ENCODE data around the gene FBXL14.

Gene FBXL14

DNA sequence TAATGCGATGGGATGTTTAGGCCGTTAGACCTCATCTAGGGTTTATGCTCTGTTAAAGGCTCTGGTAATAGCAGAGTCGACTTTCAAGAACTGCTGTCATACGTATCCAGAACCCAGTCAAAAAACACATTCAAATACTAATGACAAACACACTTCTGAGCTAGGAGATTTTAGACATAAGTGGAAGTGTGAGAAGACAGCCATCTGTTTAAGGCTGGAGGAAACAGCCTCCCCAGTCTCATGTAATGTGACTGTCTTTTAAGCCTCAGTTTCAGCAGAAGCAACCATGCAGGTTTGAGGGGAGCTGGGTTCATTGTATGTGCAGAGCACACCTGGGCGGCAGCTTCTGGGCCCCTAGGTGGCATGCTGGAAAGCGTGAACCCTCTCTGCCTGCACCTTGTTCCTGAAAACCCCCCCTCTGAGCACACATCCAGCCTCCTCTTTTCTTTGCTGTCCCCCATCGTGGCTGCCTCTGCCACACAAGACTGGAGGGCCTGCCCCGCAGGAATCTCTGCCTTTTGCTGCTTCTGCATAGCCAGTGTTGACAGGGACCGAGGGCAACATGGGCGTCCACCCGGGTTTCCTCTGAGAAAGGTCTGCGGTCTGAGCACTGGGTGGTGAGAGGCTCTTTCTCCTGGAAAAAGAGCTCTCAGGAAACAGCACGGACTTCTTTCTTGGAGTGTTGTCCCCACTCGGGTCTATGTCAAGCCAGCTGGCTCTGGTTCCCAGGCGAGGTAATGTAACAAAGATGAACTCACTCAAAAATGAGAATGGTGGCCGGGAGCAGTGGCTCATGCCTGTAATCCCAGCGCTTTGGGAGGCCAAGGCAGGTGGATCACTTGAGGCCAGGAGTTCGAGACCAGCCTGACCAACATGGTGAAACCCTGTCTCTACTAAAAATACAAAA, 46.2 kb upstream of the FBXL14 start:
- H3K36me3 ChIP-seq: peaks cover 47% of the 10 kb centered on the region
- H3K9me3 ChIP-seq: no peaks in the 10 kb centered on the region
- no peak overlapping the region for H3K27ac ChIP-seq
- no peaks in the 10 kb centered on the region for H3K27me3 ChIP-seq
- no peak overlapping the region for H3K4me3 ChIP-seq (ENCODE audit: low read depth in 1 of 2, low read length in 1 of 2)
- peaks cover 6% of the 10 kb centered on the region in 2 experiments for H3K4me1 ChIP-seq (ENCODE audit: control insufficient read depth in 1 of 2, insufficient read depth in 1 of 2, low read depth in 1 of 2, low read length in 1 of 2)
- TF ChIP-seq, protein P1, sequence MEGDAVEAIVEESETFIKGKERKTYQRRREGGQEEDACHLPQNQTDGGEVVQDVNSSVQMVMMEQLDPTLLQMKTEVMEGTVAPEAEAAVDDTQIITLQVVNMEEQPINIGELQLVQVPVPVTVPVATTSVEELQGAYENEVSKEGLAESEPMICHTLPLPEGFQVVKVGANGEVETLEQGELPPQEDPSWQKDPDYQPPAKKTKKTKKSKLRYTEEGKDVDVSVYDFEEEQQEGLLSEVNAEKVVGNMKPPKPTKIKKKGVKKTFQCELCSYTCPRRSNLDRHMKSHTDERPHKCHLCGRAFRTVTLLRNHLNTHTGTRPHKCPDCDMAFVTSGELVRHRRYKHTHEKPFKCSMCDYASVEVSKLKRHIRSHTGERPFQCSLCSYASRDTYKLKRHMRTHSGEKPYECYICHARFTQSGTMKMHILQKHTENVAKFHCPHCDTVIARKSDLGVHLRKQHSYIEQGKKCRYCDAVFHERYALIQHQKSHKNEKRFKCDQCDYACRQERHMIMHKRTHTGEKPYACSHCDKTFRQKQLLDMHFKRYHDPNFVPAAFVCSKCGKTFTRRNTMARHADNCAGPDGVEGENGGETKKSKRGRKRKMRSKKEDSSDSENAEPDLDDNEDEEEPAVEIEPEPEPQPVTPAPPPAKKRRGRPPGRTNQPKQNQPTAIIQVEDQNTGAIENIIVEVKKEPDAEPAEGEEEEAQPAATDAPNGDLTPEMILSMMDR (IDR thresholded peaks at IDR 0.05): no peak

DNA sequence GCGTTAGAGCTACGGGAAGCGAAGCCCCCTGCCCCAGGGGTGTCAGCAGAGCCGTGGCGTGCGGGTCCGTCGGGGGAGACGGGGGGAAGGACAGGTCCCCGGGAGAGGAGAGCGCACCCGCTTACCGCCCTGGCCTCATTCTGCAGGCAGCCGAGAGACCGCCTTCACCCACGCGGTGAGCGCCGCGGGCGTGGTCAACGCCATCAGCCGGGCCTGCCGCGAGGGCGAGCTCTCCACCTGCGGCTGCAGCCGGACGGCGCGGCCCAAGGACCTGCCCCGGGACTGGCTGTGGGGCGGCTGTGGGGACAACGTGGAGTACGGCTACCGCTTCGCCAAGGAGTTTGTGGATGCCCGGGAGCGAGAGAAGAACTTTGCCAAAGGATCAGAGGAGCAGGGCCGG, 45.2 kb upstream of the FBXL14 start:
- Histone ChIP-seq H3K9me3 (no peaks in the 10 kb centered on the region), H3K36me3 (peaks cover 37% of the 10 kb centered on the region), H3K27me3 (no peaks in the 10 kb centered on the region), H3K4me3 (ENCODE audit: low read depth in 1 of 2, low read length in 1 of 2) (no peak overlapping the region), H3K4me1 (ENCODE audit: control insufficient read depth in 1 of 2, insufficient read depth in 1 of 2, low read depth in 1 of 2, low read length in 1 of 2) (peaks cover 17% of the 10 kb centered on the region in 2 experiments), H3K27ac (no peak overlapping the region)
- TF ChIP-seq, protein P1 (IDR thresholded peaks at IDR 0.05): no peak

DNA sequence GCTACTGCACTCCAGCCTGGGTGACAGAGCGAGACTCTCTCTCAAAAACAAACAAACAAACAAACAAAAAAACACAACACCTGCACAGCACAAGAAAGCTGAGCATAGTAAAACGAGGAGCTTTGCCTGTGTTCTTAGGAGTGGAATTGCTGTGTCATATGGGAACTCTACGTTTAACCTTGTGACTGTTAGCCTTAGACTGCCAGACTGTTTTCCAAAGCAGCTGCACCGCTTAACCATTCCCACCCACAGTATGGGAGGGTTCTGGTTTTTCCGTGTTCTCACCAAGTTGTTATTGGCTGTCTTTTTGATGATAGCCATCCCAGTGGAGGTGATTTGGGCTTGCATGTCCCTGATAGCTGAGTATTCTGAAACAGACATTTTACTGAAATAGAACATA, 43.8 kb upstream of the FBXL14 start:
- Histone ChIP-seq H3K4me1 (ENCODE audit: control insufficient read depth in 1 of 2, insufficient read depth in 1 of 2, low read depth in 1 of 2, low read length in 1 of 2) (peaks cover 30% of the 10 kb centered on the region in 2 experiments), H3K27me3 (no peaks in the 10 kb centered on the region), H3K4me3 (ENCODE audit: low read depth in 1 of 2, low read length in 1 of 2) (no peak overlapping the region), H3K27ac (no peak overlapping the region), H3K9me3 (no peaks in the 10 kb centered on the region), H3K36me3 (peaks cover 34% of the 10 kb centered on the region)
- TF ChIP-seq, protein P1 (IDR thresholded peaks at IDR 0.05): no peak

DNA sequence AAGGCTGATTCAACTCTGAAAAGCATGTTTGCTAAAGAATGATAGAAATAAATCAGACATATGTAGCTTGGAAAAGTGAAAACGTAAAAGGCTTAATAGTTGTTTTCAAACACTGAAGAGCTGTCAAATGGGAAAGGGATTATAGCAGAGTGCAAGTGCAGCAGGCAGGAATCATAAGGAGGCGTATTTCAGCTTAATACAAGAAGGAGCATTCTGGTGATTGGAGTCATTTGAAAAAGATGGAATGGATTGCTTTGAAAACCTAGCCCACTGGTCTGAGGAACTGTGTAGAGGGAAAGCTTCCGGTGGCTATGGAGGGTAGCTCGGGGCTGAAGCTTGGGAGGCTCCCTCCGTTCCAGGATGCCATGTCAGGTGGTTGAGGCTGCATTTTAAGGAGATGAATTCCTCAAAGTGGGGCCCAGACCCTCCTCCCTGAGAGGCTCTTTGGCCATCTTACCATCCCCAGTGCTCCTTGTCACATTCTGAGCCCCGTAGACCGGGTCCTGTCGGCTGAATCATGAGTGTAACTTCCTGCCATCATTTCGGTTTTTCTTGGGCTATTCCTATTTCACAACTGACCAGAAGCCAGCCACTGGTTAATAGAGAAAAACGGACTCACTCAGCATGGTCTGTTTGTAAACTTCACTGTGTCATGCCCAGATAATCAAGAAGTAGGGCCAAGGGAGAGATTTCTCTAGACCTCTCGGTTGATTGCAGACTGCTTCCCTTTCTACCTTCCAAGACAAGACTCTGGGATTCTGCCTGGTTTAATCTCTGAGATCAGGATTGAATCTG, 41.1 kb upstream of the FBXL14 start:
- Histone ChIP-seq H3K36me3 (peaks cover 13% of the 10 kb centered on the region), H3K4me1 (ENCODE audit: control insufficient read depth in 1 of 2, insufficient read depth in 1 of 2, low read depth in 1 of 2, low read length in 1 of 2) (peaks cover 42 to 44% of the 10 kb centered on the region in 2 experiments)

DNA sequence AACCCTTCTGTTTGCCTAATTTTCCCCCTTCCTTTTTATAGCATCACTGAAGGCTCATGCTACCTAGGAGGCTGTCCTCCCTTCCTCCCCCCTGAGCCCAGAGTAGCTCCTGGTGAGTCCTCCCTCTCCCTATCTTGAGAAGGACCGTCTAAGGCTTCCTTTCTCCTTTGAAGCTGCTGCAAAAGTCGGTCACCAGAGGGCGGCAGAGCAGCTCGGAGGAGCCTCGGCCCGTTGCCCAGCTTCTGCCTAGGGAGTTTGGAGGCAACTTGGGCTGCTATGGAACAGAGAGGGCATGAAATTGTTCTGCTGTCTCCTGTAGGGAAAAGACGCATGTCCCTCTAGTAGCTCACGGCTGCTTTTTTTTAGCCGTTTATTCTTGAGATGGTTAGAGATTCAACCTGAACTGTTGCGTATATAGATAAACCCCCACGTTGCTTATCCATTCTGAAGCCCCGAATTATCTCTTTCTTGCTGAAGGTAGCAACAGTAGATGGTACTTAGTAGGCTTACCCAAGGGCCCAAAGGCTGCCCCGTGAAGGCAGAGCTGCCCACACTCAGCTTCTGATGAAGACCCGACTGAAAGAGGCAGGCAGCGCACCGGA, 40.3 kb upstream of the FBXL14 start:
- Histone ChIP-seq H3K27ac (peak overlapping the region; percentile 38), H3K4me3 (ENCODE audit: low read depth in 1 of 2, low read length in 1 of 2) (no peak overlapping the region), H3K36me3 (peaks cover 5% of the 10 kb centered on the region), H3K27me3 (peaks cover 24% of the 10 kb centered on the region), H3K4me1 (ENCODE audit: control insufficient read depth in 1 of 2, insufficient read depth in 1 of 2, low read depth in 1 of 2, low read length in 1 of 2) (peaks cover 46 to 52% of the 10 kb centered on the region in 2 experiments), H3K9me3 (no peaks in the 10 kb centered on the region)
- TF ChIP-seq, protein P1 (IDR thresholded peaks at IDR 0.05): peak; percentile 57

More for the DNA sequence above, 41.1 kb upstream of the FBXL14 start:
- Histone ChIP-seq H3K9me3 (no peaks in the 10 kb centered on the region), H3K27ac (peak overlapping the region; percentile 38), H3K27me3 (peaks cover 16% of the 10 kb centered on the region), H3K4me3 (ENCODE audit: low read depth in 1 of 2, low read length in 1 of 2) (peak overlapping the region in 1 of 2 experiments; percentile 0)
- TF ChIP-seq, protein P1 (IDR thresholded peaks at IDR 0.05): no peak

Data from neutrophil (primary cell).